Measurements from ENCODE around the gene FLOT1. TPM values are rescaled to one million over a fixed set of nuclear protein-coding genes. Genes with fewer than 3 reads are reported as not detected.

Gene FLOT1
- total and polyA plus RNA-seq, 9 of the 15 experiments (the other 6 are each of a cell fraction or from before 2014, with no cell fraction given) = 11.7 to 149 (median 118) TPM

GRCh38 chr6:30769088-30769852 lies 26.8 kb upstream of the FLOT1 start (continued):
- TF ChIP-seq STAT5B (CRISPR knock-in tag; IDR thresholded peaks at IDR 0.05) (no peak), CBFA2T3 (IDR thresholded peaks at IDR 0.05) (peak; percentile 47), ZBTB5 (IDR thresholded peaks at IDR 0.05) (no peak), MYC (IDR thresholded peaks at IDR 0.05; ENCODE audit: low read depth, low read length) (0 out of 2 replicates have a peak, but pooled peaks have one; percentile 16), MYC (CRISPR knock-in tag; IDR thresholded peaks at IDR 0.05; ENCODE audit: borderline replicate concordance, low read depth) (peak; percentile 62; the same call in 1 of the 2 replicates), PURB (CRISPR knock-in tag; IDR thresholded peaks at IDR 0.05; ENCODE audit: low read depth) (no peak), FOXK2 (conservative IDR thresholded peaks at IDR 0.05 in 1 of 2, IDR thresholded peaks at IDR 0.05 in 1 of 2; ENCODE audit: low read depth in 2 of 2) (peak in 1 of 2 experiments; percentile 36; a peak in 1 of 4 replicates), NELFE (IDR thresholded peaks at IDR 0.05; ENCODE audit: insufficient read depth, insufficient read length) (no peak), CREB1 (IDR thresholded peaks at IDR 0.05) (peak; percentile 22; the same call in 1 of the 2 replicates), CREB1 (CRISPR knock-in tag; IDR thresholded peaks at IDR 0.05) (peak; percentile 55; the same call in 1 of the 2 replicates), ZNF280B (CRISPR knock-in tag; IDR thresholded peaks at IDR 0.05) (no peak), RREB1 (CRISPR knock-in tag; IDR thresholded peaks at IDR 0.05) (no peak), ETV5 (CRISPR knock-in tag; IDR thresholded peaks at IDR 0.05; ENCODE audit: low read depth) (peak; percentile 85), KLF1 (tag; IDR thresholded peaks at IDR 0.05) (peak; percentile 48; the same call in 1 of the 2 replicates), ZNF41 (CRISPR knock-in tag; conservative IDR thresholded peaks at IDR 0.05) (no peak), TAF1 (IDR thresholded peaks at IDR 0.05; ENCODE audit: control insufficient read depth, extremely low read depth, insufficient read depth, low read length, severe bottlenecking) (peak; percentile 31), PCBP1 (IDR thresholded peaks at IDR 0.05; ENCODE audit: low read depth, low read length, poor library complexity, severe bottlenecking) (no peak), FOXA1 (IDR thresholded peaks at IDR 0.05; ENCODE audit: borderline replicate concordance) (no peak)
